Endodermal cell (in vitro differentiated cells): Measurements from ENCODE around the gene TNFAIP2. TPM values are rescaled to one million over a fixed set of nuclear protein-coding genes. Genes with fewer than 3 reads are reported as not detected.
A peak's percentile ranks its signal among the peaks of the same experiment; 100 is the strongest.

Source experiments
- DNase-seq: peaks from one replicate; pipeline ENCODE4 v3.0.0-alpha.2; 2017
- H3K27ac ChIP-seq: 2 replicates; pipeline ENCODE4 v1.5.1; 2013; ENCODE audit warnings: mild to moderate bottlenecking, low read depth, low read length, moderate library complexity
- H3K27me3 ChIP-seq: 2 replicates; pipeline ENCODE4 v1.6.1; 2013; ENCODE audit warnings: mild to moderate bottlenecking, low read length, moderate library complexity; ENCODE audit not compliant: insufficient read depth, control insufficient read depth, poor library complexity, severe bottlenecking
- H3K36me3 ChIP-seq: 2 replicates; pipeline ENCODE4 v1.7.0; 2013; ENCODE audit warnings: mild to moderate bottlenecking, low read length, moderate library complexity; ENCODE audit not compliant: control insufficient read depth, insufficient read depth
- H3K4me1 ChIP-seq: one replicate; pipeline ENCODE4 v1.7.0; 2013; ENCODE audit warnings: low read length; ENCODE audit not compliant: control insufficient read depth, insufficient read depth
- H3K4me3 ChIP-seq: 2 replicates; pipeline ENCODE4 v1.5.1; 2013; ENCODE audit warnings: mild to moderate bottlenecking, low read length, moderate library complexity
- H3K9ac ChIP-seq: 2 replicates; pipeline ENCODE4 v1.6.1; 2013; ENCODE audit warnings: mild to moderate bottlenecking, low read length, moderate library complexity; ENCODE audit not compliant: poor library complexity, severe bottlenecking; ENCODE audit errors: extremely low read depth
- H3K9me3 ChIP-seq: 2 replicates; pipeline ENCODE4 v1.6.1; 2013; ENCODE audit warnings: mild to moderate bottlenecking, low read length, moderate library complexity; ENCODE audit not compliant: control insufficient read depth
- H3K27ac Mint-ChIP-seq: 2 replicates; pipeline ENCODE4 v1.8.0; 2020; ENCODE audit warnings: mixed read lengths
- H3K27me3 Mint-ChIP-seq: 2 replicates; pipeline ENCODE4 v1.8.0; 2021; ENCODE audit warnings: mild to moderate bottlenecking, mixed read lengths; ENCODE audit not compliant: insufficient read depth
- H3K36me3 Mint-ChIP-seq: 2 replicates; pipeline ENCODE4 v1.8.0; 2020; ENCODE audit warnings: low read depth, mixed read lengths
- H3K4me1 Mint-ChIP-seq: 2 replicates; pipeline ENCODE4 v1.8.0; 2020; ENCODE audit warnings: mixed read lengths
- H3K4me3 Mint-ChIP-seq: 2 replicates; pipeline ENCODE4 v1.8.0; 2020; ENCODE audit warnings: mild to moderate bottlenecking, moderate library complexity, mixed read lengths
- H3K9me3 Mint-ChIP-seq: 2 replicates; pipeline ENCODE4 v1.8.0; 2020; ENCODE audit warnings: mild to moderate bottlenecking, mixed read lengths
- CTCF ChIP-seq: fragments of 200-600 bp; sonication (generic); conservative IDR thresholded peaks from 2 replicates; pipeline ENCODE4 v1.5.0; 2021; ENCODE audit warnings: antibody characterized with exemption, mild to moderate bottlenecking
- WGBS, 2 experiments: methylation state at CpG; one replicate each; pipeline versions ENCODE4 v1.1.5 to v1.1.7; 2013; ENCODE audit warnings: missing lambda C conversion rate in 2 of 2, mixed read lengths in 1 of 2; ENCODE audit not compliant: insufficient coverage in 1 of 2, insufficient read length in 1 of 2; 5-methylcytosine and 5-hydroxymethylcytosine counted together
- total RNA-seq, 2 donors: library from RNA; stranded (reverse); fragmentation: NEBNext Ultra II Directional in 1 of 2; extraction: Animal tissue kit (Norgen Biotek cat#: 25700) in 1 of 2; gene quantifications; 2 replicates in 1 of 2; 3 replicates in 1 of 2; pipeline ENCODE4 v1.2.1, GENCODE V29; 2021

The TNFAIP2 gene
- total RNA-seq, 2 donors from 2014 or later: 16.8 to 19.4 TPM

- Mint-ChIP-seq H3K4me3 (no peak overlapping the region), H3K36me3 (no peaks in the 10 kb centered on the region), H3K9me3 (peaks cover 3% of the 10 kb centered on the region), H3K27me3 (peaks cover 35% of the 10 kb centered on the region), H3K27ac (no peak overlapping the region), H3K4me1 (peaks cover 6% of the 10 kb centered on the region)
- Histone ChIP-seq H3K27ac (no peak overlapping the region), H3K9me3 (no peaks in the 10 kb centered on the region), H3K4me3 (no peak overlapping the region), H3K9ac (no peak overlapping the region), H3K27me3 (peaks cover 19% of the 10 kb centered on the region), H3K4me1 (peaks cover 8% of the 10 kb centered on the region), H3K36me3 (no peaks in the 10 kb centered on the region)
- WGBS, 2 experiments: 68 to 77% methylated on average over 6 to 11 of the region's 12 CpGs
- TF ChIP-seq CTCF: peak; percentile 12
- DNase-seq: peak; percentile 69
Measured at GRCh38 chr14:103099081-103099732, 24.1 kb upstream of the TNFAIP2 start.

- Mint-ChIP-seq H3K4me3 (no peak overlapping the region), H3K27ac (no peak overlapping the region), H3K4me1 (peaks cover 6% of the 10 kb centered on the region), H3K9me3 (peaks cover 3% of the 10 kb centered on the region), H3K36me3 (no peaks in the 10 kb centered on the region), H3K27me3 (peaks cover 41% of the 10 kb centered on the region)
- H3K4me3 ChIP-seq: no peak overlapping the region
- DNase-seq: no peak
- peaks cover 8% of the 10 kb centered on the region for H3K4me1 ChIP-seq
- H3K27me3 ChIP-seq: peaks cover 25% of the 10 kb centered on the region
- H3K9me3 ChIP-seq: no peaks in the 10 kb centered on the region
- no peak for TF ChIP-seq CTCF
- H3K36me3 ChIP-seq: no peaks in the 10 kb centered on the region
- no peak overlapping the region for H3K27ac ChIP-seq
- H3K9ac ChIP-seq: no peak overlapping the region
- WGBS, 2 experiments: 87 to 90% methylated on average over 7 to 8 of the region's 8 CpGs
Measured at GRCh38 chr14:103099733-103100280, 23.5 kb upstream of the TNFAIP2 start.

GRCh38 chr14:103100281-103101121, 22.8 kb upstream of the TNFAIP2 start:
- Mint-ChIP-seq H3K4me3 (no peak overlapping the region), H3K27me3 (peaks cover 46% of the 10 kb centered on the region), H3K36me3 (no peaks in the 10 kb centered on the region), H3K4me1 (peaks cover 6% of the 10 kb centered on the region), H3K27ac (no peak overlapping the region), H3K9me3 (peaks cover 3% of the 10 kb centered on the region)
- H3K9me3 ChIP-seq: no peaks in the 10 kb centered on the region
- no peak overlapping the region for H3K27ac ChIP-seq
- no peak overlapping the region for H3K9ac ChIP-seq
- TF ChIP-seq CTCF: no peak
- no peaks in the 10 kb centered on the region for H3K36me3 ChIP-seq
- 85% methylated on average over 21 to 25 of the region's 25 CpGs for WGBS, 2 experiments
- peaks cover 26% of the 10 kb centered on the region for H3K27me3 ChIP-seq
- H3K4me3 ChIP-seq: no peak overlapping the region
- no peak for DNase-seq
- H3K4me1 ChIP-seq: peaks cover 8% of the 10 kb centered on the region
